HS-5 (cell line): ENCODE data around the gene MANF.
"Not testable (repeated sequence)": the region's sequence is repeated elsewhere in the genome, so short reads cannot be mapped to it uniquely, and the experiment has no call there.

Experiments used
- DNase-seq: peaks from one replicate; pipeline ENCODE4 v3.0.0-alpha.2; 2012; ENCODE audit warnings: low read depth

Gene MANF

DNA sequence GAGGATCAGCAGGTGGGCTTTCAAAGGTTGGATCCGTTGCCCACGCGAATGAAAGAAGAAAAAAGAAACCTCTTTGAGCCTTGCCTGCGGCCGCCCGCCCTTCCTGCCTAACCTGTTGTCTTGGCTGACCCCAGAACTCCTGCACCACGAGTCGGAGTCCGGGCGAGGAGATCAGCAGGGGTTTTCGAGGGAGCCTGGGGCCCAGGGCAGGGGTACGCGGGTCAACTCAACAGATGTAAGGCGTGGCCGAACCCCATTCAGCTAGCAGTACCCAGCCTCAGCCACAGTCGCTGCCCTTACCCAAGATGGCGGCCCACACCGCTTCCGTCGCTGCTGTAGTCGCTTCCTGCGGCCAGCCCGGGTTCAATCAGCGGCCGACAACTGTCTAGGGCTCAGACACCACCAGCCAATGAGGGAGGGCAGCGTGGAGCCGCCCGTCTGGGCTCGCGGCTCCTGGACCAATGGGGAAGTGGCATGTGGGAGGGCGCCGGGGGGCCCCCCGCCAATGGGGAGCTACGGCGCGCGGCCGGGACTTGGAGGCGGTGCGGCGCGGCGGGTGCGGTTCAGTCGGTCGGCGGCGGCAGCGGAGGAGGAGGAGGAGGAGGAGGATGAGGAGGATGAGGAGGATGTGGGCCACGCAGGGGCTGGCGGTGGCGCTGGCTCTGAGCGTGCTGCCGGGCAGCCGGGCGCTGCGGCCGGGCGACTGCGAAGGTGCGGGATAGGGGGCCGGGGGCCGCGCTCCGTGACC lies at the start of gene MANF:
TSS of gene MANF (plus strand) at position 566 of the 748 bp plus-strand sequence. CDS start at position 618, 52 bp downstream.
- DNase-seq: peak; percentile 84

DNA sequence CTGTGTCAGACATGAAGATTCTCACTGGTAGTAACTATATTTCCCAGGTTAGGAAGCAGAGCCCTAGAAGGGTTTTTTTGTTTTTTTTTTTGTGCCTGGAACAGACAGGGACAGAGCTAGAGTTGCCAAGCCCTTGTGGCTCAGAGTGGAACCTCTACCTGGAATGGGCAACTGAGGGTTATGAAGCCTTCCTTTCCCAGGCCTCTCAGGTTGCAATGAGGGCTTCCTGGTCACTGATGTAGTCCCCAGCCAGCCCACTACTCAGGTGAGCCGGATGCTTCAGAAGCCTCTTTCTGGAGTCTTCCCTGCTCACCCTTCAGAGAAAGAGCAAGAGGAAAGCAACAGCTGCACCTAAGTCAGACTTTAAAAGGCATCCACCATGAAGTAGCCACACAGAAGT lies 48.8 kb upstream of the MANF start:
- no peak for DNase-seq

DNA sequence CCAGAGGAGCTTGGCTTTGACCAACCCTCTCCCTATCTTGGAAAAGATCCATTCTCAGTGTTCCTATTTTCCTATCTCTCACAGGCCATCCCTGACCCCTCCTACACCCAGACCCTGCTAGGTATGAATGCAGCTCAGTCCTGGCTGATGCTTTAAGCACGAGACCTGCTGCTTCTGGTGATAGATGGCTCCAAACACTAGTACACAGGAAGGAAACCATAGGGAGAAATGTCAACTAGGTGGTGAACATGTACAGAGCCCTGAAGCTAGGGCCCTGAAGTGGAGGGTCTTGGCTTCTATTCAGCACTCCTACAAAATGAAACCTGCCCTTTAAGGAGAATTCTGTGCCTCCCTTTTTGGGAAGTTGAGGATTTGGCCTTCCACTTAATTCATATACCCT lies 47.4 kb upstream of the MANF start:
- DNase-seq: no peak

DNA sequence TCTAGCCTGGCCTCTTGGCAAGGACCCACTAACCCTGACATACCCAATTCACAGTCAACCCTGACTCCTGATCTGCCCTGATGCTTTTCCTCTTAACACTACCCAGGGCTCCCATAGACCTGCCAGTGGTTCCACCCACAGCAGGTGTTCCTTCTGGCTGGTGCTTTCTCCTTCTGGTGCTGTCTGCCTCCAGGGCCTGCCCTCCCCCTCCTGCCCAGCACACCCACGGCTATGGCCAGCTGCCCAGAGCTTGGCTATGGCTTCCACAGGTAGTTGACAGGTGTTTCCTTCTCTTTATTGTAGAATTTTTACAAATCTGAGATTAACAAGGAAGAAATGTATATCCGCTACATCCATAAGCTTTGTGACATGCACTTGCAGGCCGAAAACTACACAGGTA lies 46.5 kb upstream of the MANF start:
- DNase-seq: no peak

DNA sequence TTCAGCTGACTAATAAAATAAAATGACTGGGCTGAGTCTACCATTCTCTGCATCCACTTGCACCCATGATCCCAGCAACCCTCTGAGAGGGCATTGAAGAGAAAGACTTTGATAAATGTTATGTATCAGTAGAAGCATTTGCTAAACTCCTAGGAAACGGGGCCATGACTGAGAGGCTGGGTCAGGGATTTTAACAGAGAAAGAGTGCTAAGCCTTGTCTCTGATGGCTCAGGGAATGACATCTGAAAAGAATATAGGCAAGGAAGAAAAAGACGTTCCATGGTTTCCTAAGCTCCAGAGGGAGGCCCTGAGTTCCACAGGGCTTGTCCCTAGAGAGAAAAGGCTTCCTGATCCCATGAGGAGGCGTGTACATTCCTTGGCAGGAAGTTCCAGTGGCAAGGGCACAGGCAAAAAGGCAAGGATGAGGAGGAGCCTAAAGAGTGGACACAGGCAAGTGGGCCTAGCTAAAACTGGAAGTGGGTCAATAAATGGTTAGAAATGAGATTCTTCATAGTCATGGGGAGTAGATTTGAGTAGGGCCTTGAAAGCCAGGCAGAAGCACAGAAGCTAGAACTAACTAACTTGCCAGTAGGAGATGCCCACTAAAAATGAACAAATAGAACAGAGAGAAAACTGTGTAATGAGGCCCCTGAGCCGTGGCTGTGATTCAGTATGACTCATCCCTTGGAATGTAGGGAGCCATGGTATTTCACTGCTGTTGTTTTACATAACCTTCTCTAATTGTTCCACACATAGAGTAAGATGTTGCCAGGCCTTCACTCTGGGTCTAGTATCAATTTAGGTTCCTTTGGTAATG lies 44.9 kb upstream of the MANF start:
- DNase-seq: peak; percentile 94

DNA sequence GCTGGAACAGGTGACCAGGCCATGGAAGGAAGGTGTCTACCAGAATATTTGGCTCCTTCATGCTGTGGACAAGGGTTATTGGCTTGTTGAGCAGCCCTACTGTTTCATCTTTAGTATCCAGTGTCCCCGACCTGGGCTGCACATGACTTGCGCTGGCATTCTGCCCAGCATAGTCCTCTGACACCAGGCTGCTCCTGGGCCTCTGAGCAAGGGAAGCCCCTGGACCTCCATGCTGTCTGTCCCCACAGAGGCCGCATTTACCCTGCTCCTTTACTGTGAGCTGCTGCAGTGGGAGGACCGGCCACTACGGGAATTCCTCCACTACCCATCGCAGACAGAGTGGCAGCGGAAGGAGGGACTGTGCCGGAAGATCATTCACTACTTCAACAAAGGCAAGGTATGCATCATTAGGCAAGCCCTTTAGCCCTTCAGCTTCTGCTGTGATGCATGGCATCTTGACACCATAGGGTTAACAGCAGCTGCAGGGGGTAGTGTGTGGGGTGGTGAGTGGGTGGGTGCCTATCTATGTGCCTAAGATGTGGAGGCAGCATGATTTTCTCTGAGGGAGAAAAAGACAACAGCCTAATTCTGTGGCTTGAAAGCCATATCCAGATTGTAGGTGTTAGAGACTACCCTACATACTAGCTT lies 44.0 kb upstream of the MANF start:
- no peak for DNase-seq

DNA sequence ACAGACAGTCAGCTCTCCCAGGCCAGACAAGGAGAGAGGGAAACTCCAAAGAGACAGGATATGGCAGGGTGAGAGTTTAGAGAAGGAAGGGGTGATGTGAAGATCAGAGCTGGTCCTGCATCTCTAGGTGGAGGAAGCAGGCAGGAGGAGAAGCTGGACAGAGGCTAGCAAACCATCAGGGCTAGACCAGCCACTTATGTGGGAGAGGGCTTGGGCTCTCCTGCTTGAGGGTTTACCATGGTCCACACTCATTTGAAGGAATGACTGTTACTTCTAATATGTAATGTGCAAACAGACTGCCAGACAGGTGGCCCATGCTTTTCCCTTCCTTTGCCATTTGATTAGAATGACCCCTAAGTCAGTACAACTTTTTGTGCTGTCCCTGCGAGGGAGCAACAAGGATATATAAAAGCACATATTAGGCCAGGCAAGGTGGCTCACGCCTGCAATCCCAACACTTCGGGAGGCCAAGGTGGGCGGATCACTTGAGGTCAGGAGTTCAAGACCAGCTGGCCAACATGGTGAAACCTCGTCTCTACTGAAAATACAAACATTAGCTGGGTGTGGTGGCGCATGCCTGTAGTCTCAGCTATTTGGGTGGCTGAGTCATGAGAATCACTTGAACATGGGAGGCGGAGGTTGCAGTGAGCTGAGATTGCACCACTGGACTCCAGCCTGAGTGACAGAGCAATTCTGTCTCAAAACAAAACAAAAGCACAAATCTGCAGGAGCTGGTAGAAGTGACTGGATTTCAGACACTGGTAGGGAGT lies 41.0 kb upstream of the MANF start:
- DNase-seq: peak; percentile 33

DNA sequence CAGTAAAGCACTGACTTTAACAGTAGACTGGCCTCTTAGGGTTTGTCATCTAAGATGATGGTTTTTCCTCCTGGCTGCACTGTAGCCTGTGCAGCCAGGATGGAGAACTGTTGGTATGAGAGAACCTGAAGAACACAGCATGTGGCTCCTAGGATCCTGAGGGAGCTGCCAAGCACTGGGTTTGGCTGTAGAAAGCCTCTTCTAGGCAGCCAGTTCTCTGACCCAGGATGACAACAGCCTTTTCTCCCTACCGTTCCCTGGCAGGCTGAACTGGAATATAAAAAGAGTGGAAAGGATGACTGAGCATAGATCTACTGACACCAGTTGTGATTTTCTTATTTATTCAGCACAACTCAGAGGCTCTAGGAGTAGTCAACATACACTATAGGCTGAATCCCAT lies 34.3 kb upstream of the MANF start:
- no peak for DNase-seq

DNA sequence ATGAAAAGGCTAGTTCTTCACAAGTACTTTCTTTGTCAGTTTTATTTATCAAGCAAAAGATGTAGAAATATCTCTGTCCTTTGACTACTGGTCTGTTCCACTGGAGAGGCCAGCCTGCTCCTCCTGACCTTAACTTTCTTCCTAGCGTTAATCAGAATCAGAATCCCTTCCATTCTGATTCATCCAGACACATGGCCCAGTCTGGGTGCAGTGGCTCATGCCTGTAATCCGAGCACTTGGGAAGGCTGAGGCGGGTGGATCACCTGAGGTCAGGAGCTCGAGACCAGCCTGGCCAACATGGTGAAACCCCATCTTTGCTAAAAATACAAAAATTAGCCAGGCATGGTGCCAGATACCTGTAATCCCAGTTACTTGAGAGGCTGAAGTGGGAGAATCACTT lies 32.0 kb upstream of the MANF start:
- no peak for DNase-seq

DNA sequence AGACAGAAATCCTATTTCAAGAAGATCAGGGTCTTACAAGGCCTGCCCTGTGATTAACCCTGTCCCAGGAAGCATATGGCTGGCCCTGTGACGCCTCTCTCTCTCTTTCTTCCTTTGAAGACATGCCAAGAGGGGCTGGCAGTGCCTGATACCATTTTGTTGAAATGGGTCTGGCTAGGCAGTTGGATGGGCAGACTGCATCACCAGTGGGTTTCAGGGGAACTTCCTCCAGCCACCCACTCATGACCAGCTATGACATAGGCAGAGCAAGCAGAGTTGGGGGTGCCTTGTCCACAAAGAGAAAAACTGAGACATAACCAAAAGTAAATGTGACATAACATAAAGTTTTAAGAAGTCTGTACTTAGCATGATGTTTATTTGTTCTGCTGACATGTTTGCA lies 31.4 kb upstream of the MANF start:
- DNase-seq: no peak

DNA sequence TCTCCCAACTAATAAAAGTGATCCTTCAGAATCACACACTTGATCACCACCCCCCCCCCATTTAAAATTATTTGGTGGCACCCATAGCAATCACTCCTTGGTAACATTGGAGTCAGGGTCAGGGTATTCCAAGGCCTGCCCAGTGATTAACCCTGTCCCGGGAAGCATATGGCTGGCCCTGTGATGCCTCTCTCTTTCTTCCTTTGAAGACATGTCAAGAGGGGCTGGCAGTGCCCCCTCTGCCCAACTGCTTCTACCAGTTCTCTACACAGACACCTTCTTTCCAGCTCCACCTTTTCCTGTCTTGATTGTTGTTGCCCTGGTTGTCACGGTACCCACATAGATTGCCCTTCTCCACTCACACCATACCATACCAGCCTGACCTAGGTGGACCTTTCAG lies 30.9 kb upstream of the MANF start:
- DNase-seq: no peak

DNA sequence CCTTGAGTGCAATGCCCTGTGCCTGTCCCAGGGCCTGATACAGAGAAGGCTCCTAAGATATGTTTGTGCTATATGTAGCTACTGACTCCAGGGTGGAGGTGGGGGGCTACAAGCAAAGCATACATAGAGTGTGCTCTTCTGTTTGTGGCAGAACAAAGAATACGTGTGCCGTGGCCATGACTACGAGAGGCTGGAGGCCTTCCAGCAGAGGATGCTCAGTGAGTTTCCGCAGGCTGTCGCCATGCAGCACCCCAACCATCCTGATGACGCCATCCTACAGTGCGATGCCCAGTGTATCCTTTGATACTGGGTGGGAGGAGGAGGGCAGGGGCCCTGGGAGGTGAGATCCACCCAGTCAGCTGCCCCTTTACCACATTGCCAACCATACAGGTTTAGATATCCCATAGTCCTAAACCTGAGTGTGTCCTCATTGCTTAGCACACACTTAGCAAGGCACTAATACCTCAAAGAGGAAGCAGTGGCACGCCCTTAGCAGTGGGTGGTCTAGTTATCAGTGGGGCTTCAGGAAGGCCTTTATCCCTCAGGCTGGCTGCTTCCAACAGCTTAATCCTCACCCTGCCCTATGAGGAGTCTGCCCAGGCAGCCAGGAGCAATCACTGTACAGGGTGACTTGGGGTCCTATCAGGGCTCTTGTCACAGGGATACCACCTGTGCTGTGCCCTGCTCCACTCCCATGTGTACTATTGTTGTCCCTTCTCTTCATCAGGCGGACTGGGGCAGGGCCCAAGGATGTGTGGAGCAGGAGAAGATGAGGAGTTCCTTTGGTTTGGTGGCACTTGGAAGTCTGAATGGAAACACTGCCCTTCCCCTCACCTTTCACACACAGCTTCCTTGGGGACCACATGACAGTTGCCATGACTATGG lies 30.1 kb upstream of the MANF start:
- no peak for DNase-seq

DNA sequence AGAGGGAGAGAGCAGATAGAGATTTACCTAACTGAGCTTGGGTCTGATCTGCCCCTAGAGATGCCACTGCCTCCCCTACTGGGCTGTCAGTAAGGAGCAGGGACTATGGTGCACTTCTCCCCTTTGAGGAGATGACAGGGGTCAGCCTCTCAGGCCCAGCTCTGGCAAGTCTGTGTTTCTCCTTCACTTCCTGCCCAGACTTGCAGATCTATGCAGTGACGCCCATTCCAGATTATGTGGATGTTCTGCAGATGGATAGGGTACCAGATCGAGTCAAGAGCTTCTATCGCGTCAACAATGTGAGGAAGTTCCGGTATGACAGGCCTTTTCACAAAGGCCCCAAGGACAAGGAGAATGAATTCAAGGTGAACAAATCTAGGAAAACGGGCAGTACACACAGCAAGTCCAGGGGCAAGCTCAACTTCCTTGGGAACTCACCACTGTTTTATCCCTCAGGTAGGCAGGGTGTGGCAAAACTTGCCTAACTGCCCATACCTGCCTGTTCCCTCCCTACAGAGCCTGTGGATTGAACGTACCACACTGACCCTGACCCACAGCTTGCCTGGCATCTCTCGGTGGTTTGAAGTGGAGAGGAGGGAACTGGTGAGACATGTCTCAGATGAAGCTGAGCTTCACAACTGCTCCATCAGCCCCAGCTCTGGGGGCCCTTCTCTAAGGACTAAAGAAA lies 29.1 kb upstream of the MANF start:
- DNase-seq: no peak

DNA sequence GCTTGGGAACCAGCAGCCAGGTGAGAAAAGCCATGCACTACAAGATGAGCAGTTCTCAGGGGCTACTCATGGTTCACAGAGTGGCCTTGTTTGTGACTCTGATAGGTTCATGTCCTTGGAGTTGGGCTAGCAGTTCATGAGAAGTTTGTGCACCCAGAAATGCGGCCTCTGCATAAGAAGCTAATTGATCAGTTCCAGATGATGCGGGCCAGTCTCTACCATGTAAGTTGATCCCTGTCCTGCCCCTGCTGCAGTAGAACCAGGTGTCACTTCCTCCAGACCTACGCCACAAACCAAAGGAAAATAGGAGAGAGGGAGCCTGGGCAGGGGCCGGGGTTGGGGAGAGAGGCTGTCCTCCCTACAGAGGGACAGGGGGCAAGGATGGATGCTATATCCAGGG lies 27.2 kb upstream of the MANF start:
- DNase-seq: no peak

DNA sequence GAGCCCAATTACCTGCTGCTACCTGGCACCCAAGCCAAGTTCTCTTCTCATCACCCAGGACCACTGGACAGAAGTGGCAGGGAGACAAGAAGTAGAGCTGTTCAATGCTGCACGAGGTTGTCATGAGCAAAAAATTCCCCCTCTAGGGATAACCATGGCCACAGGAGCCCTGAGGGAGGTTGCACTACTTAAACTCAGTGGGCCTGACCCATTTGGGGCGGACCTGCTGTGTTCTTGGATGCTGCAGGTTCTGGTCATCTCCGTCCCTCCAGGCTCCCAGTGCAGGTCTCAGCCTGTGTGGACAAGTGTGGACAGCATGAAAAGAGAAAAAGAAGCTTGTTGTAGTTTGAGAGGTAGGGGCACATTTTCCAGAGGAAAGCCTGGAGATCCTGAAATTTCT lies 26.1 kb upstream of the MANF start:
- no peak for DNase-seq

DNA sequence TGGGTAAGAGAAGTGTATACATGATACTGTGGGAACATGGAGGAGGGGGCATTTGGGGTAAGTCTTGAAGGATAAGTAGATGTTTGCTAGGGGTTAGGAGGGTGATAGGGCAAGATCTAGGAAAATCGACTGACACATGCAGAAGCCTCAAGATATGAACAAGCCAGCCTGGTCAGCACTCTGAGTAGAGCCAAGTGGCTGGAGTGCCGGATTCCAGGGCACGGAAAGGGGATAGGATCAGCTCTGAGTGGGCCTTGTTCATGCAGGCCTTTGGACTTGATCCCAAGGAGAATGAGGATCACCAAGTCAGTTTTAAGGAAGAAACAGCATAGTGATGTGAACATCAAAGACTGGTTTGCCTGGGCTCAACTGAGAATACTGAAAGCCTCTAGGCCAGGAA lies 24.3 kb upstream of the MANF start:
- no peak for DNase-seq

DNA sequence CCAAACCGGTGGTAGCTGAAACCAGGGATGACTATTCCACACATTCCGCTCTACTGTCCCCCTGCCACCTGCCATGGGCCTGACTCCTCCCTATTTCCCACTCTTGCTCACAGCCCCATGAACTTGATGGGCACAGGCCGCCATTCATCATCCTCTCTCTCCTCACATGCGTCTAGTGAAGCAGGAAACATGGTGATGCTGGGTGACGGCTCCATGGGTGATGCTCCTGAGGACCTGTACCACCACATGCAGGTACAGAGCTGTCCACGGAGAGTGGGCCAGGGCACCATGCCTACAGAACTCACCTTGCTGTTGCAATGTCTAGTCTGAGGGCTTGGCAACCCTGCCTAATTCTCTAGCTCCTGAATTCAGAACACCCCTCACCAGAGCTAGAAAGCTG lies 23.3 kb upstream of the MANF start:
- no peak for DNase-seq

DNA sequence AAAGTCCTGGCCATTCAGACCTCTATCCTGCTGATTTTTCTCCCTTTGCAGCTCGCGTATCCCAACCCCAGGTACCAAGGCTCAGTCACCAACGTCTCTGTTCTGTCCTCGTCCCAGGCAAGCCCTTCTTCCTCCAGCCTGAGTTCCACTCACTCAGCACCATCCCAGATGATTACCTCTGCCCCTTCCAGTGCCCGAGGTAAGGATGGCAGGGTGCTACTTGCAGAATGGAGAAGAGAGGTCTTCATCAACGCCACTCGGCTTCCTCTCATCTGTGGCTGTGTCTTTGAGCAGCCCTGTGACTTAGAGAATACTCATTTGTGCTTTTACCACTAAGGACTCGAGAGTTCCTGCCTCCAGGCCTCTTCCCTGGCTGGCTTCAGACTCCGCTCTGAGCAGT lies 22.6 kb upstream of the MANF start:
- DNase-seq: no peak

DNA sequence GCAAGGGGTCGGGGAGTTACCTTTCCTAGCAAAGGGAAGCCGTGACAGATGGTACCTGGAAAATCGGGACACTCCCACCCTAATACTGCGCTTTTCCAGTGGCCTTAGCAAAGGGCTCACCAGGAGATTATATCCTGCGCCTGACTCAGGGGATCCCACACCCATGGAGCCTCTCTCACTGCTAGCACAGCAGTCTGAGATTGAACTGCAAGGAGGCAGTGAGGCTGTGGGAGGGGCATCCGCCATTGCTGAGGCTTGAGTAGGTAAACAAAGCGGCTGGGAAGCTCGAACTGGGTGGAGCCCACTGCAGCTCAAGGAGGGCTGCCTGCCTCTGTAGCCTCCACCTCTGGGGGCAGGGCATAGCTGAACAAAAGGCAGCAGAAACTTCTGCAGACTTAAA lies 16.8 kb upstream of the MANF start:
- DNase-seq: not testable (repeated sequence)

DNA sequence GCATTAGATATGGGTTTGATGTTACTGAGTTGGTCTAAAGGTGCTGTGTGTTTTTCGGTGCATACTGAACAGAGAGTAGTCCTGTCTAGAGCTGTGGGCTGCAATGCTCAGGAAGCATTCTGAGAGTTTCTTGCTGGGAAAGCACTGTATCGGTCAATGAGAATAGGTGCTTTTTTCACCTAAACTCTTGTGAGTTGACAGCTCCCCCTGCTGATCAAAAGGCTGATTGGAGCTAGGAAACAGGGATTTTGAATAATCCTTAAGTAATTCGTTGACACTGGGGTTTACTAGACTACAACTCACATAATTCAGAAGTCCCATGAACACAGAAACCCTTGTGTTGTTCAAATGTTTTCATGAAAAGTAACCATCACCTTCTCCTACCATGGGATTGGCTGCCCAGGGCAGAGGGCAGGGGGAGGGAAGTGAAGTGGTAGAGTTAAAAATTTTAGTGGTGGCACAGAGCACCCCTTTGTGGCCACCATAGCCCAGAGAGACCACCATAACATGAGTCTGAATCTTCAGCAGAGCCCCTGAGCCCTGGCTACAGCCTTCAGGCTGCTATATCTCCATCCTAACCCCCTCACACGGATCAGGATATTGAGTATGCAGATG lies 13.0 kb upstream of the MANF start:
- DNase-seq: peak; percentile 37
